B cell (primary cell): Measurements from ENCODE around the gene XPO4.

Experiments used
- EZH2 ChIP-seq: IDR thresholded peaks from 2 replicates; pipeline ENCODE4 v1.6.1; 2012; ENCODE audit warnings: borderline replicate concordance, low read depth, mild to moderate bottlenecking, moderate library complexity, low read length; ENCODE audit not compliant: insufficient read depth, poor library complexity, severe bottlenecking
- TF ChIP-seq, protein P1 (sequence below): fragments of 200-600 bp; IDR thresholded peaks from one replicate; pipeline ENCODE4 v1.8.0; 2022; ENCODE audit warnings: antibody characterized with exemption, mild to moderate bottlenecking

DNA sequence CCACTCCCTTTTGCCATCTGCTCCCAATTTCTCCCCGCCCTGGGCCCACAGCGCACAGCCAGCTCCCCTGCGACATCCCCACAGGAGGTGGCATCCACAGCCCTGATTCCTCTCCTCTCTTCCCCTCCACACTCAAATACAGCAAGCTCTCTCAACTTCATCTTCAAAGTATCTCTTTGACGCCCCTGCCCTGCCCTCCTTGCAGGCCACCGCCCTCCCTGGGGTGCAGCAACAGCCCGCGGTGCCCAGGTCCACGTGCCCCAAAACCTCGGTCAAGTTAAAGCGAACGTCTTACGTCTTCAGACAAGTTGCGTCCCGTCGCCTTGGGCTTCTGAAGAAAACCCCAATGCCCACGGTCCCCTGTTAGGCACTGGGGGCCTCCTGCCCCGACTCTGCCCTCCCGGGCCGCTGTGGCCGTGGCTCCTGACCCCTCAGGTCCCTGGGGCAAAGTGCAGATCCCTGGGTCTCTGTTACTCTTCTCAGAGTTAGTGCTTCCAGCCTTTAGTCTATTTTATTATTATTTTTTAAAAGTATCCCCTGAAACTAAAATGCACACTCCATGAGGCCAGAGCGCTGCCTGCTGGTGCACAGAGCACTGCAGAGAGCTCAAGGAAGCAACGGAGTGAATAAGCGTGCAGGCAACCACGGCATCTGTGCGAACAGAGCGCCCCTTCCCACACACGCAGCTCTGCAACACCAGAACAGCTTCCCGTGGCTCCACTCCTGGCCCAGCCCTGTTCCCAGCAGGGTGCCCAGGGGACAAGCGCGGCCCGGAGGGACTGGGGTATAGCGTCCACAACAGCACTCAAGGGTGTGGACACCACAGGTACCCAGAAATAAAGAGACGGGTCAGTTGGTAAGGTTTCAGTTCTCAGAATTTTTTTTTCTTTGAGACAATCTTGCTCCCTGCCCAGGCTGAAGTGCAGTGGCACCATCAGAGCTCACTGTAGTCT is 172.6 kb downstream of the XPO4 start:
- TF ChIP-seq, protein P1, sequence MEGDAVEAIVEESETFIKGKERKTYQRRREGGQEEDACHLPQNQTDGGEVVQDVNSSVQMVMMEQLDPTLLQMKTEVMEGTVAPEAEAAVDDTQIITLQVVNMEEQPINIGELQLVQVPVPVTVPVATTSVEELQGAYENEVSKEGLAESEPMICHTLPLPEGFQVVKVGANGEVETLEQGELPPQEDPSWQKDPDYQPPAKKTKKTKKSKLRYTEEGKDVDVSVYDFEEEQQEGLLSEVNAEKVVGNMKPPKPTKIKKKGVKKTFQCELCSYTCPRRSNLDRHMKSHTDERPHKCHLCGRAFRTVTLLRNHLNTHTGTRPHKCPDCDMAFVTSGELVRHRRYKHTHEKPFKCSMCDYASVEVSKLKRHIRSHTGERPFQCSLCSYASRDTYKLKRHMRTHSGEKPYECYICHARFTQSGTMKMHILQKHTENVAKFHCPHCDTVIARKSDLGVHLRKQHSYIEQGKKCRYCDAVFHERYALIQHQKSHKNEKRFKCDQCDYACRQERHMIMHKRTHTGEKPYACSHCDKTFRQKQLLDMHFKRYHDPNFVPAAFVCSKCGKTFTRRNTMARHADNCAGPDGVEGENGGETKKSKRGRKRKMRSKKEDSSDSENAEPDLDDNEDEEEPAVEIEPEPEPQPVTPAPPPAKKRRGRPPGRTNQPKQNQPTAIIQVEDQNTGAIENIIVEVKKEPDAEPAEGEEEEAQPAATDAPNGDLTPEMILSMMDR: no peak
- no peak for TF ChIP-seq EZH2
